Measurements from ENCODE around the gene SCEL. TPM values are rescaled to one million over a fixed set of nuclear protein-coding genes. Genes with fewer than 3 reads are reported as not detected.

Gene SCEL
- total RNA-seq, 6 experiments from 2014 or later = not detected

GRCh38 chr13:77528834-77529500 is 6.5 kb upstream of the SCEL start:
- no peak for TF ChIP-seq CTCF (IDR thresholded peaks at IDR 0.05)
- no peaks in the 10 kb centered on the region for H3K4me1 Mint-ChIP-seq (ENCODE audit: low read depth)
- H3K27ac Mint-ChIP-seq = no peak overlapping the region
- no peaks in the 10 kb centered on the region for H3K27me3 Mint-ChIP-seq (ENCODE audit: insufficient read depth)
- no peaks in the 10 kb centered on the region for H3K36me3 Mint-ChIP-seq (ENCODE audit: low read depth)
- H3K9me3 Mint-ChIP-seq = no peaks in the 10 kb centered on the region; the same call in 1 of the 2 replicates
- no peak for DNase-seq
- no peak overlapping the region for H3K4me3 Mint-ChIP-seq

- Mint-ChIP-seq H3K36me3 (ENCODE audit: low read depth) (no peaks in the 10 kb centered on the region), H3K4me1 (ENCODE audit: low read depth) (no peaks in the 10 kb centered on the region), H3K9me3 (no peaks in the 10 kb centered on the region; the same call in 1 of the 2 replicates), H3K27ac (no peak overlapping the region), H3K27me3 (ENCODE audit: insufficient read depth) (no peaks in the 10 kb centered on the region), H3K4me3 (no peak overlapping the region)
- no peak for DNase-seq
- TF ChIP-seq CTCF (IDR thresholded peaks at IDR 0.05) = no peak
These were observed 6.0 kb upstream of the SCEL start for GRCh38 chr13:77529501-77529840.

- no peak overlapping the region for H3K4me3 Mint-ChIP-seq
- H3K27ac Mint-ChIP-seq = no peak overlapping the region
- no peak for DNase-seq
- no peaks in the 10 kb centered on the region for H3K4me1 Mint-ChIP-seq (ENCODE audit: low read depth)
- no peaks in the 10 kb centered on the region for H3K27me3 Mint-ChIP-seq (ENCODE audit: insufficient read depth)
- H3K9me3 Mint-ChIP-seq = no peaks in the 10 kb centered on the region; the same call in 1 of the 2 replicates
- TF ChIP-seq CTCF (IDR thresholded peaks at IDR 0.05) = no peak
- H3K36me3 Mint-ChIP-seq (ENCODE audit: low read depth) = no peaks in the 10 kb centered on the region
These were observed 4.6 kb upstream of the SCEL start for GRCh38 chr13:77530875-77531274.

GRCh38 chr13:77532983-77533382 is 2.5 kb upstream of the SCEL start:
- DNase-seq = no peak
- H3K9me3 Mint-ChIP-seq = no peaks in the 10 kb centered on the region; the same call in 1 of the 2 replicates
- no peaks in the 10 kb centered on the region for H3K36me3 Mint-ChIP-seq (ENCODE audit: low read depth)
- H3K27ac Mint-ChIP-seq = no peak overlapping the region
- no peaks in the 10 kb centered on the region for H3K4me1 Mint-ChIP-seq (ENCODE audit: low read depth)
- H3K27me3 Mint-ChIP-seq (ENCODE audit: insufficient read depth) = no peaks in the 10 kb centered on the region
- no peak overlapping the region for H3K4me3 Mint-ChIP-seq
- no peak for TF ChIP-seq CTCF (IDR thresholded peaks at IDR 0.05)

GRCh38 chr13:77533875-77534788 is 1.4 kb upstream of the SCEL start:
- Mint-ChIP-seq H3K27ac (no peak overlapping the region), H3K4me3 (no peak overlapping the region), H3K36me3 (ENCODE audit: low read depth) (no peaks in the 10 kb centered on the region), H3K4me1 (ENCODE audit: low read depth) (no peaks in the 10 kb centered on the region), H3K9me3 (no peaks in the 10 kb centered on the region; the same call in 1 of the 2 replicates), H3K27me3 (ENCODE audit: insufficient read depth) (no peaks in the 10 kb centered on the region)
- no peak for DNase-seq
- TF ChIP-seq CTCF (IDR thresholded peaks at IDR 0.05) = no peak

Measured in HFFc6 (cell line).